Esophagus (tissue), 2 donors: ENCODE data around the gene CD34. TPM values are rescaled to one million over a fixed set of nuclear protein-coding genes. Genes with fewer than 3 reads are reported as not detected.

Source experiments
- H3K27ac ChIP-seq, 2 donors: one replicate each; pipeline ENCODE4 v1.5.1; 2013; ENCODE audit warnings: low read depth in 2 of 2, mild to moderate bottlenecking in 2 of 2, inconsistent platforms in 1 of 2, low read length in 1 of 2, moderate library complexity in 1 of 2
- H3K27me3 ChIP-seq, 2 donors: one replicate each; pipeline ENCODE4 v1.6.1; 2013; ENCODE audit warnings: low read length in 2 of 2, control low read depth in 1 of 2, mild to moderate bottlenecking in 1 of 2; ENCODE audit not compliant: insufficient read depth in 2 of 2, control insufficient read depth in 1 of 2
- H3K36me3 ChIP-seq, 2 donors: one replicate each; pipeline ENCODE4 v1.6.1; 2013; ENCODE audit warnings: low read length in 1 of 2; ENCODE audit not compliant: control insufficient read depth in 2 of 2, insufficient read depth in 2 of 2
- H3K4me1 ChIP-seq, 2 donors: one replicate each; pipeline ENCODE4 v1.6.1; 2013; ENCODE audit warnings: low read length in 1 of 2; ENCODE audit not compliant: control insufficient read depth in 2 of 2, insufficient read depth in 2 of 2
- H3K4me3 ChIP-seq, 2 donors: one replicate each; pipeline ENCODE4 v1.5.1; 2013; ENCODE audit warnings: low read length in 2 of 2, mild to moderate bottlenecking in 2 of 2, low read depth in 1 of 2, moderate library complexity in 1 of 2
- H3K9me3 ChIP-seq, 2 donors: one replicate each; pipeline ENCODE4 v1.6.1; 2013; ENCODE audit warnings: mild to moderate bottlenecking in 2 of 2, low read depth in 1 of 2, low read length in 1 of 2, moderate library complexity in 1 of 2; ENCODE audit not compliant: control insufficient read depth in 2 of 2, insufficient read depth in 1 of 2
- WGBS, 2 donors: extraction: QIAGEN DNeasy Blood & Tissue Kit; methylation state at CpG; one replicate each; pipeline ENCODE4 v1.1.7; 2013; 5-methylcytosine and 5-hydroxymethylcytosine counted together
- polyA plus RNA-seq, 2 donors: library from polyadenylated mRNA; stranded (reverse); fragments of 200-250 nt; gene quantifications; one replicate each; pipeline ENCODE4 v1.2.3, GENCODE V29; 2013
- donor health status: healthy with polysubstance abuse.
- donor health status: Bipolar disorder and iron deficiency.

Gene CD34
- polyA plus RNA-seq, 2 donors = 3.8 to 10.2 TPM

DNA sequence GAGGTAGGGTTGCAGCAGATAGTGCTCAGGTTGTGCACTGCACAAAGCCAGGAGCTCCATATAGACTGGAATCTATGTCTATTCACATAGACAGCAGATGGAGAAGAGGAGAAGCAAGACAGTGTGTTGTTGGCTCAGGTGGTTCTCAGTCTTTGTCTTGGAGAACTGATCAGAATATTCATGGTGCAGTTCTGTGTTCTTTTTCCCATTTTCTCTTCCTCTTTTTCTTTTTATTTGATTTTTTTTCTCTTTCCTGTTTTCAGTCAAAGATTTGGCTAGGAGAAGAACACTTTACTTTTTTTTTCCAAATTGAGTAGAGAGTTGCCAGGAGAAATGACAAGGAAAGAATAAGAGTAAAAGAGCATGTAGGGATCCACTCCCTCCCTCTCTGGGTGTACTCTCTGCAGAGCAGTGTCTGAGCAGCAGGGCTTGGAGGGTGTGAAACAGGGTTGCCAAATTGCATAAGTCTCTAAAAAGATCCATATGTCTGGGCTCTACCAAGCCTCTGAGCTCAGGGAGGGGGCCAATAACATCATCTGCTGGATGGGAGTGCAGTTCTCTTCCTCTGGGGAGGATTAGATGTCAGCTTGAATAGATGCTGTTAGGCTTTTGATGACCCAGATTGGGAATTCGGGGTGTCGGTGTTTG is 8.7 kb upstream of the CD34 start:
- no peak overlapping the region for H3K4me3 ChIP-seq
- H3K4me1 ChIP-seq = no peaks in the 10 kb centered on the region
- H3K27ac ChIP-seq = no peak overlapping the region
- no peaks in the 10 kb centered on the region for H3K36me3 ChIP-seq
- no peaks in the 10 kb centered on the region for H3K9me3 ChIP-seq
- H3K27me3 ChIP-seq = no peaks in the 10 kb centered on the region
- WGBS, 2 donors = 64 to 78% methylated on average over 2 of the region's 2 CpGs

DNA sequence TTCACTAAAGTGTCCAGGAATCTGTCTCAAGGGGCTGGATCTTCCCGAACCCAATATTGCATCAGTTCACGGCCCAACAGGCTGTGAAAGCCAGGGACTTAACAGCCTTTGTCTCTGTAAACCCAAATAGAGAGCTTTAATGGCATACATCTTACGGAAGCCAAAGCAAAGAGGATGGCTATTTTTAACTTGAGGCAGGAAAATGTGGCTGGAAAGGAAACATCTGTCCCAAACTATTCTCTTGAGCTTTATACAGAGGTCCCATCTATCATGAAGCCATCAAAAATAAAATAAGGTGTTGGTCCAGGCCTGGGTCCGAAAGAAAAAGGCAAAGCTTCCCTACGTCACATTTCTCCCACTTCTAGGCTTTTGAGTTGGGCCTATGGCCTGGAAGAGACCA is 7.7 kb upstream of the CD34 start:
- WGBS, 2 donors = 52 to 68% methylated on average over 5 of the region's 5 CpGs
- Histone ChIP-seq H3K4me1 (no peaks in the 10 kb centered on the region), H3K36me3 (no peaks in the 10 kb centered on the region), H3K4me3 (no peak overlapping the region), H3K27ac (no peak overlapping the region), H3K9me3 (no peaks in the 10 kb centered on the region), H3K27me3 (no peaks in the 10 kb centered on the region)

DNA sequence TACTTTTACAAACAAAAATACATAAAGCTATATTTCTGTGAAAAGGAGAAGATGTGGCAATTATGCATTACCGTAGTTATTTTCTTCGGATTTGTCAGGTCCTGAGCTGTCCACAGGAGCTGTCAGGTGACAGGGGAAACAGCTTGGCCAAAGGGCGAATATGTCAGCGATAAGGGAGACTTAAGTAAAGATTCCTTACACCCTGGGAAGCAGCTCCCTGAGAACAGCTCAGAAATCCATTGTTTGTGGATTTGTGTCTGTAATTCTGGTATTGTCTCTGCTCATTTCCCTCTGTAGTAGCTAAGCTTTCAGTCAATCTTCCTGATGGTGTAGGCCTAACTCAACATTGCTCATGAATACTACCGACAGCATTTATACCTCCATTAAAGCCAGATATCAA is 7.1 kb upstream of the CD34 start:
- no peaks in the 10 kb centered on the region for H3K27me3 ChIP-seq
- H3K9me3 ChIP-seq = no peaks in the 10 kb centered on the region
- no peaks in the 10 kb centered on the region for H3K36me3 ChIP-seq
- no peak overlapping the region for H3K4me3 ChIP-seq
- no peak overlapping the region for H3K27ac ChIP-seq
- H3K4me1 ChIP-seq = no peaks in the 10 kb centered on the region
- 75 to 84% methylated on average over 5 of the region's 5 CpGs for WGBS, 2 donors

DNA sequence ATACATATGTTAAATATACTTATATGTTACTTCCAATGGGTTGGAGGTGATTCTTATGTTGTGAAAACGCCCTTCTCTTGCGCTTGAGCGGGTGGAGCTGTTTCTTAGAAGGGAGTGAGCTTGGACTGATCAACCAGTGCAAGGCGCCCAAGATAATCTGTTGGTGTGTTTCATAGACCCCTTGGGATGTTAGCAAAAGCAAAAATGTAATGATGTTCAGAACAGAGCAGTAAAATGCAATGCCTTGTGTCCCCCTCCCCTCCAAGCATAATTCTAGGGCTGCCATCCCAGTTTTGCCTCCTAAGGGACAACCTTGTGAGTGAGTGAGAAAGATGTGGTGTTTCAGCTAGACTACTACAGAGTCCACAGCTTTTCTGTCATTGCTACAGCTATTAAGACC is 6.2 kb upstream of the CD34 start:
- WGBS, 2 donors = 92 to 93% methylated on average over 4 of the region's 4 CpGs
- no peaks in the 10 kb centered on the region for H3K9me3 ChIP-seq
- H3K4me3 ChIP-seq = no peak overlapping the region
- H3K4me1 ChIP-seq = no peaks in the 10 kb centered on the region
- H3K27ac ChIP-seq = no peak overlapping the region
- no peaks in the 10 kb centered on the region for H3K27me3 ChIP-seq
- no peaks in the 10 kb centered on the region for H3K36me3 ChIP-seq

DNA sequence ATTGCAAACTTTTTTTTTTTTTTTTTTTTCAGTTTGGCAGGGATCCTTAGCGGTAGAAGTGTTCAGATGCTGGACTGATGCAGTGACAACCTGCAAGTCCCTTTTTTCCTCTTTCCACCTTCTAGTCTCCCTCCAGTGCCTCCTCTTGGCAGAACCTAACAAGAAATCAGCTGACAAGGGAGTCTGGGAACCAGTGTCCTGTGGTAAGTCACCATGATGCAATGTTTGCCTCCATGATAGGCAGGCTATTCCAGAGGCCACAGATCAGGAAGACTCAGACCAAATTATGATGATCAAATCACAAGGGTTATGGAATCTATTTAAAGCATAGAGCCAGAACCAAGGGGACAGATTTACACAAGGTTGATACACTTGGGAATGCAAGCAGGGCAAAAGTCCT is 3.0 kb upstream of the CD34 start:
- Histone ChIP-seq H3K4me1 (peaks cover 2 to 6% of the 10 kb centered on the region in 2 donors), H3K9me3 (no peaks in the 10 kb centered on the region), H3K27ac (no peak overlapping the region), H3K36me3 (no peaks in the 10 kb centered on the region), H3K4me3 (no peak overlapping the region), H3K27me3 (peaks cover 0 to 6% of the 10 kb centered on the region in 2 donors)
- 100% methylated on average over 1 of the region's 1 CpG for WGBS, 2 donors

DNA sequence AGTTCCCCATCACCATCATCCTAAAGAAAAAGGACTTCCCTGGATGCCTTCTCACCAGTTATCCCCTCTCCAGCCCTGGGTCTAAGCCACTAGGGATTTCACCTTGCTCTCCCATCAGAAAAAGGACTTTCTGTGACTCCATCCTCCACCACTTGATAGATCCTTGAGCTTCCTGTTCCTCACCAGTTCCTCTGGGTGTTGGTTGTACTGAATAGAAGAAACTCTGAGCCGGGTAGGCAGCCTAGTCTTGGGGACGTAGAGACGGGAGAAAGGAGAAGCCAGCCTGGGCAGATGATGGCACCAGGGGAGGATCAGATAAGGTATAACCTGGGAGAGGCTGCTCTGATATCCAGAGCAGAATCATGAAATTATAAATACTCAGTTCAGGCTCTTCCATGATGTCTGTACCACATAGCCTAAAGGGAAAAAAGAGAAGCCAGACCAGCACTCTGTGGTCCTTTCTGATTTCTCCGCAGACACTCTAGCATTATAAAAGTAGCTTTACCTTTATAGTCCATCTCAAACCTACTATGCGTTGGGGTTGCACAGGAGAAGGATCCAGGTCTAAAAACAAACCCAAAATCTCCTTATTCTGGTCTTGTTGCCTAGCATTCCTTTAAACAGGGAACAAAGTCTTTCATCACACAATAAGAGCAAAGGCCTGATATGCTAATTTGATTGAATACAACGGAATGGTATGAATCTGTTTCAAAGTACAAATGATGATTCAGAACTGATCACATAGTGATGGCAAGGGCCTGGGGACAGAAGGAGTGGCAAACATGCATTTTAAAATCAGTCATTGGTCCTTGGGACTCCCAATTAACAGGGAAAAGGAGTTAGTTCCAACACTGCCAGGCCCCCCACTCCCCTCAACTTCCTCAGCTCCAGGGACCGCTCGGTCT is 1.2 kb upstream of the CD34 start:
- no peak overlapping the region for H3K4me3 ChIP-seq
- H3K36me3 ChIP-seq = no peaks in the 10 kb centered on the region
- peak overlapping the region in 1 of 2 donors; percentile 24 for H3K27ac ChIP-seq
- no peaks in the 10 kb centered on the region for H3K9me3 ChIP-seq
- WGBS, 2 donors = 56 to 66% methylated on average over 8 of the region's 8 CpGs
- H3K4me1 ChIP-seq = peaks cover 2 to 6% of the 10 kb centered on the region in 2 donors
- H3K27me3 ChIP-seq = peaks cover 0 to 6% of the 10 kb centered on the region in 2 donors

DNA sequence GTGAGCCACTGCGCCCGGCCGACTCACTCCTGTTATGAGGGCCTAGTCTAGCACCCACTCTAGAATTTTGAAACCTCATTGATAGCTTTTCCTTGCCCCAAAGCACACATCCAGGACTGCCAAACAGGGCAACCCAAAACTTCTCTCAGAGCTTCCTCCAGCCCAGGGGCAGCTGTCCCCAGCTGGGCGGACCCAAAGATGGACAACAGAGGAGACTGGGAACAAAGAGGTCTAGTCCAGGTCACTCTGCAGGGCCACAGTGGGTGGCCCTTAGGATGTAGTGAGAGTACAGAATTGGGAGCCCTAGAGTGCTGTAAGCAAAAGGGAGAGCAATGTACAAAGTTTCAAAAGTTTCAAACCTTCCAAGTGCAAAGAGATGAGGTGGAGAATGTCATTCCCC is 1.2 kb downstream of the CD34 start:
- Histone ChIP-seq H3K27me3 (peaks cover 0 to 6% of the 10 kb centered on the region in 2 donors), H3K4me1 (peaks cover 2 to 6% of the 10 kb centered on the region in 2 donors), H3K36me3 (no peaks in the 10 kb centered on the region), H3K27ac (peak overlapping the region in 1 of 2 donors; percentile 25), H3K9me3 (no peaks in the 10 kb centered on the region), H3K4me3 (peak overlapping the region in 1 of 2 donors; percentile 15)
- 79 to 81% methylated on average over 4 of the region's 4 CpGs for WGBS, 2 donors

DNA sequence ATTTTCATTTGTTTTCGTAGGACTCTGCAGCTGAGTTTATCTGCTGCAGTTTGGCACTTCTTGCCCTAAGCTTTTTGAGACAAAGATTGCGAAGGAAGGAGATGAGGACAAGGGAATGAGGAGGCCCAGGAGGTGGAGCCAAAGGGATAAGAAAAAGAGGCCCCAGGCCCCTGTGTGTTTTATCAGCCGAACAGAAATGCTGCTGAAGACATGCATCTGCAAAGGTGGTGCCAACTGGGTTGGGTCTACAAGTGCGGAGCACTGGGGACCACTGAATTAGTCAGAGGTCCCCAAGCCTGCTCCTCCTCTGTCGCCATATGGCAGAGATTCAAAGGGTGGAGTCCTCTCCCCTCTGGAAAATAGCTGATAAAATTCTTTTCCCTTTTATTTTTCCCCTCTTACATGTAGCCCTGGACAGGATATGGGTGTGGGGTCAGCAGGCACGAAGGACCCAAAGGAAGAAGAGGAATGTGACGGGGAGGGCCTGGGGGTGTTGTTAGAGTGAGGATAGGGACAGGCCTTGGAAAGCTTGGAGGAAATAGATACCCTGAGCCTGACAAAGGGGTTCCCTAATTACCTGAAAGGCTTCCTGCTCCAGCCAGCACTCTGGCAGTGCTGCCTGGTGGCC is 2.7 kb downstream of the CD34 start:
- H3K36me3 ChIP-seq = no peaks in the 10 kb centered on the region
- 52 to 65% methylated on average over 7 of the region's 7 CpGs for WGBS, 2 donors
- peaks cover 0 to 6% of the 10 kb centered on the region in 2 donors for H3K27me3 ChIP-seq
- H3K4me3 ChIP-seq = no peak overlapping the region
- peak overlapping the region in 1 of 2 donors; percentile 35 for H3K27ac ChIP-seq
- H3K9me3 ChIP-seq = no peaks in the 10 kb centered on the region
- H3K4me1 ChIP-seq = peaks cover 2 to 6% of the 10 kb centered on the region in 2 donors

DNA sequence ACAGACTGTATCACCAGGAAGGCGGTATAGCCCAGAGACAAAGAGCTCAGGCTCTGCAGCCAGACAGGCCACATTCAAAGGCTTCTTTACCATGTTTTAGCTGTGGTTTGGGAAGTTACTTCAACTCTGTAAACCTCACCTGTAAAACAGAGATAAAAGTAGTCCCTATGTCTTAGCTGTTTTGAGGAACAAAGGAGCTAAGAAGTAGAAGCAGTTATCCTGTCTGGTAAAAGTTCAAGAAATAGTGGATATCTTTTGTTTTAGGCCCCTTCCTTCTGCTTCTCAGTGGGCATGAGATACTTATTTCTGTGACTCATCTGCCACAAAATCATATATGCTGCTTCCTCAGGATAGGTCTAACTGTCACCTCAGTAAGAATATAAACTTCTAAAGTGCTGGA is 6.5 kb downstream of the CD34 start:
- Histone ChIP-seq H3K4me3 (no peak overlapping the region), H3K9me3 (no peaks in the 10 kb centered on the region), H3K27ac (no peak overlapping the region), H3K4me1 (peaks cover 0 to 2% of the 10 kb centered on the region in 2 donors), H3K36me3 (no peaks in the 10 kb centered on the region), H3K27me3 (no peaks in the 10 kb centered on the region)
- WGBS, 2 donors = 83 to 84% methylated on average over 1 of the region's 1 CpG
